Endothelial cell (in vitro differentiated cells): ENCODE data around the gene TMEM81. TPM values are rescaled to one million over a fixed set of nuclear protein-coding genes. Genes with fewer than 3 reads are reported as not detected.

ENCODE experiments used
- DNase-seq: peaks from one replicate; pipeline ENCODE4 v3.0.0; 2021; ENCODE audit warnings: low spot score
- H3K27ac Mint-ChIP-seq: one replicate; pipeline ENCODE4 v1.8.0; 2021; ENCODE audit warnings: mixed read lengths, inconsistent platforms; ENCODE audit not compliant: unreplicated experiment
- H3K27me3 Mint-ChIP-seq: one replicate; pipeline ENCODE4 v1.8.0; 2021; ENCODE audit warnings: mild to moderate bottlenecking, moderate library complexity, mixed read lengths, inconsistent platforms; ENCODE audit not compliant: unreplicated experiment
- H3K36me3 Mint-ChIP-seq: one replicate; pipeline ENCODE4 v1.8.0; 2021; ENCODE audit warnings: mild to moderate bottlenecking, low read depth, mixed read lengths, inconsistent platforms; ENCODE audit not compliant: unreplicated experiment
- H3K4me1 Mint-ChIP-seq: one replicate; pipeline ENCODE4 v1.8.0; 2021; ENCODE audit warnings: mild to moderate bottlenecking, mixed read lengths, inconsistent platforms; ENCODE audit not compliant: unreplicated experiment
- H3K4me3 Mint-ChIP-seq: one replicate; pipeline ENCODE4 v1.8.0; 2021; ENCODE audit warnings: mild to moderate bottlenecking, mixed read lengths, inconsistent platforms; ENCODE audit not compliant: unreplicated experiment
- H3K9me3 Mint-ChIP-seq: one replicate; pipeline ENCODE4 v1.8.0; 2021; ENCODE audit warnings: mixed read lengths, inconsistent platforms; ENCODE audit not compliant: unreplicated experiment
- CTCF ChIP-seq: fragments of 200-600 bp; sonication (generic); IDR thresholded peaks from one replicate; pipeline ENCODE4 v1.5.0; 2021; ENCODE audit warnings: antibody characterized with exemption; ENCODE audit not compliant: unreplicated experiment
- total RNA-seq: library from RNA; stranded (reverse); fragmentation: NEBNext Ultra II Directional; extraction: Animal tissue kit (Norgen Biotek cat#: 25700); gene quantifications from one replicate; pipeline ENCODE4 v1.2.1, GENCODE V29; 2021; ENCODE audit not compliant: unreplicated experiment

TMEM81 gene
- total RNA-seq, 1 donor from 2014 or later, result 3.7 TPM

GRCh38 chr1:205053296-205053695 lies 31.0 kb downstream of the TMEM81 start:
- no peak for TF ChIP-seq CTCF
- peak overlapping the region; percentile 9 for H3K4me3 Mint-ChIP-seq
- no peaks in the 10 kb centered on the region for H3K4me1 Mint-ChIP-seq
- DNase-seq, result no peak
- H3K27ac Mint-ChIP-seq, result no peak overlapping the region
- H3K9me3 Mint-ChIP-seq, result no peaks in the 10 kb centered on the region
- no peaks in the 10 kb centered on the region for H3K36me3 Mint-ChIP-seq
- peaks cover 9% of the 10 kb centered on the region for H3K27me3 Mint-ChIP-seq

- H3K9me3 Mint-ChIP-seq, result no peaks in the 10 kb centered on the region
- H3K4me3 Mint-ChIP-seq, result no peak overlapping the region
- no peak overlapping the region for H3K27ac Mint-ChIP-seq
- H3K36me3 Mint-ChIP-seq, result no peaks in the 10 kb centered on the region
- no peaks in the 10 kb centered on the region for H3K4me1 Mint-ChIP-seq
- no peak for TF ChIP-seq CTCF
- DNase-seq, result no peak
- H3K27me3 Mint-ChIP-seq, result peaks cover 9% of the 10 kb centered on the region
These were observed 31.6 kb downstream of the TMEM81 start for GRCh38 chr1:205052690-205053089.

GRCh38 chr1:205049479-205049878 lies 34.8 kb downstream of the TMEM81 start:
- TF ChIP-seq CTCF, result no peak
- Mint-ChIP-seq H3K4me3 (no peak overlapping the region), H3K9me3 (peaks cover 5% of the 10 kb centered on the region), H3K27ac (no peak overlapping the region), H3K4me1 (no peaks in the 10 kb centered on the region), H3K36me3 (peaks cover 5% of the 10 kb centered on the region), H3K27me3 (peaks cover 15% of the 10 kb centered on the region)
- no peak for DNase-seq

- Mint-ChIP-seq H3K27me3 (peaks cover 16% of the 10 kb centered on the region), H3K9me3 (peaks cover 5% of the 10 kb centered on the region), H3K4me3 (no peak overlapping the region), H3K36me3 (peaks cover 5% of the 10 kb centered on the region), H3K27ac (no peak overlapping the region), H3K4me1 (no peaks in the 10 kb centered on the region)
- TF ChIP-seq CTCF, result no peak
- no peak for DNase-seq
These were observed 35.9 kb downstream of the TMEM81 start for GRCh38 chr1:205048382-205048781.

GRCh38 chr1:205047764-205048231 lies 36.5 kb downstream of the TMEM81 start:
- peaks cover 16% of the 10 kb centered on the region for H3K27me3 Mint-ChIP-seq
- H3K4me3 Mint-ChIP-seq, result no peak overlapping the region
- DNase-seq, result no peak
- no peak for TF ChIP-seq CTCF
- H3K9me3 Mint-ChIP-seq, result peaks cover 5% of the 10 kb centered on the region
- peaks cover 5% of the 10 kb centered on the region for H3K36me3 Mint-ChIP-seq
- H3K27ac Mint-ChIP-seq, result no peak overlapping the region
- no peaks in the 10 kb centered on the region for H3K4me1 Mint-ChIP-seq
